OCI-LY7 (cell line): ENCODE measurements around the gene TMEM238L.

Experiments
- CTCF ChIP-seq: fragments of 200-600 bp; sonication (generic); conservative IDR thresholded peaks from 2 replicates; pipeline ENCODE4 v1.5.1; 2014; ENCODE audit warnings: mild to moderate bottlenecking, antibody characterized with exemption, low read length, moderate library complexity, mixed read lengths
- EZH2phosphoT487 ChIP-seq: fragments of 200-600 bp; sonication (generic); IDR thresholded peaks from 2 replicates; pipeline ENCODE4 v1.6.1; 2018; ENCODE audit warnings: low read depth, borderline replicate concordance, mild to moderate bottlenecking, mixed run types, antibody characterized with exemption, low read length, moderate library complexity, mixed read lengths

GRCh38 chr17:10814075-10814474, 10.2 kb upstream of the TMEM238L start:
- TF ChIP-seq CTCF (no peak), EZH2phosphoT487 (no peak)
